ENCODE data around the gene TOR3A. TPM values are rescaled to one million over a fixed set of nuclear protein-coding genes. Genes with fewer than 3 reads are reported as not detected.

TOR3A gene
- polyA plus RNA-seq, 2 donors, result 7.7 to 16.9 TPM

DNA sequence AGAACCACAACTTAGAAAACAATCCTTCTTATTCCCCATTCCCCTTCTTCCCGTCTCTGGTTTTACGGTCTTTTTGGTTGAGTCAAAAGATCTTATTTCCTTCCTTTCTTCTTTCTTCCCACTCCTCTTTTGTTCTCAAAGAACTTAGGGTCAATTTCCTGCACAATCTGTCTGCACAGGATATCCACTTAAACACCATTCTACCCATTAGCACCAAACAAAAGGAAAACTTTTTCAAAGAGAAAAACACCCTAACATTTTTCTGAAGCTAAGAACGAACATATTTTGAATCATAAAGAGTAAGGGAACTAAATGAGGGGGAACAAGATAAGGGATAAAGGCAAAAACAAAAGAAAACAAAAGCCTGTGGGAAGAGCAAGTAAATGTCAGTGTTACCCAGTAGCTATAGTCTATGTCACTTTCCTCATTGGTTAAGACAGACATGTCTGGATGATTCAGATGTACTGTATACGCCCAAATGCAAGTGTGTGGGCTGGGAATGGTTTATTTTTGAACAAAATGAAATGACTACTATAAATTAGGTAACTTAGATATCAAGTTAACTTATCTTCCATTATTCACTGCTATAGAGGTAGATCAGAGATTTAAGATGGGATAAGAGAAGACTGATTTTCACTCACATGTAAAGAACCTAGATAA lies 59.9 kb downstream of the TOR3A start:
- 45 to 54% methylated on average over 4 of the region's 4 CpGs for WGBS, 2 donors
- Histone ChIP-seq H3K36me3 (ENCODE audit: control insufficient read depth in 2 of 2, insufficient read depth in 2 of 2, low read length in 1 of 2) (no peaks in the 10 kb centered on the region), H3K27ac (ENCODE audit: low read depth in 2 of 2, low read length in 1 of 2) (no peak overlapping the region), H3K9me3 (ENCODE audit: control insufficient read depth in 2 of 2, insufficient read depth in 1 of 2, low read depth in 1 of 2, low read length in 1 of 2) (no peaks in the 10 kb centered on the region), H3K4me1 (ENCODE audit: control insufficient read depth in 2 of 2, insufficient read depth in 2 of 2, low read length in 1 of 2) (peaks cover 0 to 2% of the 10 kb centered on the region in 2 donors), H3K27me3 (ENCODE audit: control insufficient read depth in 1 of 2, insufficient read depth in 2 of 2, low read length in 2 of 2) (no peaks in the 10 kb centered on the region), H3K4me3 (ENCODE audit: low read depth in 1 of 2, low read length in 2 of 2) (no peak overlapping the region)

DNA sequence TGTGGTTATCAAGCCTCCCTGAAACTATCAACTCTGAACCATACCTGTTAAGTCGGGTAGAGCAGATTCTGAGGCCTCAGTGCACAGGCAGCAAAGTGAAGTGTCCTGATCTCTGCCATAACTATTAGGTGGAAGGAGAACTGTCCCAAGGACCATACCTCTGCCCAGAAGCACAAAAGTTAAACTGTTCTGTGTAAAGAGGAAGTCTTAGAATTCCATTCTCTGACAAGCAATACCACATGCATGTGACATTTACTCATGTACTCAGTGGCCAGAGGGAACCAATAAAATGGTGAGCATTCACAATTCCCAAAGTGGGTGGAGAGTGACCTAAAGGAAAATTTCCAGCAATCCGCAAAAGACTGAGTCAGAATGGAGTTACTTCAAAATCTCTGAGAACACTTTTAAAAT lies 61.0 kb downstream of the TOR3A start:
- H3K4me1 ChIP-seq (ENCODE audit: control insufficient read depth in 2 of 2, insufficient read depth in 2 of 2, low read length in 1 of 2), result peaks cover 0 to 2% of the 10 kb centered on the region in 2 donors
- H3K36me3 ChIP-seq (ENCODE audit: control insufficient read depth in 2 of 2, insufficient read depth in 2 of 2, low read length in 1 of 2), result no peaks in the 10 kb centered on the region
- H3K9me3 ChIP-seq (ENCODE audit: control insufficient read depth in 2 of 2, insufficient read depth in 1 of 2, low read depth in 1 of 2, low read length in 1 of 2), result no peaks in the 10 kb centered on the region
- no peaks in the 10 kb centered on the region for H3K27me3 ChIP-seq (ENCODE audit: control insufficient read depth in 1 of 2, insufficient read depth in 2 of 2, low read length in 2 of 2)
- H3K4me3 ChIP-seq (ENCODE audit: low read depth in 1 of 2, low read length in 2 of 2), result no peak overlapping the region
- H3K27ac ChIP-seq (ENCODE audit: low read depth in 2 of 2, low read length in 1 of 2), result peak overlapping the region in 1 of 2 donors; percentile 49
- WGBS, 2 donors, result 50 to 70% methylated on average over 2 of the region's 2 CpGs

DNA sequence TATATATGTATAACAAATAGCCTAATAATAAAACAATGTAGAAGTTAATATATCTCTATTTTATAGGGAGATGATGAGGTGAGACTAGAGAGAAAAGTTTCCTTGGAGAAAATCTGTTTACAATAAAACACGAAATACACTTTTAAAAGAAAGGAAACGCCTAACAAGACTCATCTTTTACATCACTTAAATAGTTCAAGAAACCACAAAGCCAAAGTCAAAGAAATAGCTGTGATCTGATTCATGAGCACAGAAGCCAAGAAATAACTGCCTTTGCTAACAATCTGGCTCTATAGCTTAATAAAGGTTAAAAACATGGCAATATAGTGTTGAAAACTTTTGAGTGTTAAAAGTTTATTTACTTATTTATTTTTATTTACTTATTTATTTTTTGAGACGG lies 61.5 kb downstream of the TOR3A start:
- no peak overlapping the region for H3K27ac ChIP-seq (ENCODE audit: low read depth in 2 of 2, low read length in 1 of 2)
- no peaks in the 10 kb centered on the region for H3K36me3 ChIP-seq (ENCODE audit: control insufficient read depth in 2 of 2, insufficient read depth in 2 of 2, low read length in 1 of 2)
- H3K9me3 ChIP-seq (ENCODE audit: control insufficient read depth in 2 of 2, insufficient read depth in 1 of 2, low read depth in 1 of 2, low read length in 1 of 2), result no peaks in the 10 kb centered on the region
- no peak overlapping the region for H3K4me3 ChIP-seq (ENCODE audit: low read depth in 1 of 2, low read length in 2 of 2)
- peaks cover 0 to 2% of the 10 kb centered on the region in 2 donors for H3K4me1 ChIP-seq (ENCODE audit: control insufficient read depth in 2 of 2, insufficient read depth in 2 of 2, low read length in 1 of 2)
- 38 to 60% methylated on average over 3 of the region's 3 CpGs for WGBS, 2 donors
- no peaks in the 10 kb centered on the region for H3K27me3 ChIP-seq (ENCODE audit: control insufficient read depth in 1 of 2, insufficient read depth in 2 of 2, low read length in 2 of 2)

DNA sequence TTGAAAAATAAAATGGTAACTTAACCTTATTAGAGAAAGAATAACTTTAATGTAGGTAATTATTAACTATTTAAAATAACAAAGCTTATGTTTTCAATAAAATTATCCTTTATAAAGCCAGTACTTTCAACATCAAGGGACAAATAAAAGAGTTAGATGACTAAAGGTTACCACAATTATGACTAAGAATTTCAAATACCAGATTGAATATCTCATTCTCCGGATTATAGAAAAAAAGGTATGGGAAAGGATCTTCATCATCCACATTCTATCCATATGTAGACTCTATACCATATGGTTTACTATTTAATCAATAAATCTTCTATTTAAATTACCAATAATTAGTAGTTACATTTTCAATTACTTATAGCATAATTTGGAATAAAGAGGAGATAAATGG lies 62.8 kb downstream of the TOR3A start:
- no peaks in the 10 kb centered on the region for H3K9me3 ChIP-seq (ENCODE audit: control insufficient read depth in 2 of 2, insufficient read depth in 1 of 2, low read depth in 1 of 2, low read length in 1 of 2)
- 70 to 86% methylated on average over 1 of the region's 1 CpG for WGBS, 2 donors
- no peak overlapping the region for H3K27ac ChIP-seq (ENCODE audit: low read depth in 2 of 2, low read length in 1 of 2)
- H3K4me3 ChIP-seq (ENCODE audit: low read depth in 1 of 2, low read length in 2 of 2), result no peak overlapping the region
- H3K36me3 ChIP-seq (ENCODE audit: control insufficient read depth in 2 of 2, insufficient read depth in 2 of 2, low read length in 1 of 2), result no peaks in the 10 kb centered on the region
- no peaks in the 10 kb centered on the region for H3K27me3 ChIP-seq (ENCODE audit: control insufficient read depth in 1 of 2, insufficient read depth in 2 of 2, low read length in 2 of 2)
- H3K4me1 ChIP-seq (ENCODE audit: control insufficient read depth in 2 of 2, insufficient read depth in 2 of 2, low read length in 1 of 2), result no peaks in the 10 kb centered on the region

DNA sequence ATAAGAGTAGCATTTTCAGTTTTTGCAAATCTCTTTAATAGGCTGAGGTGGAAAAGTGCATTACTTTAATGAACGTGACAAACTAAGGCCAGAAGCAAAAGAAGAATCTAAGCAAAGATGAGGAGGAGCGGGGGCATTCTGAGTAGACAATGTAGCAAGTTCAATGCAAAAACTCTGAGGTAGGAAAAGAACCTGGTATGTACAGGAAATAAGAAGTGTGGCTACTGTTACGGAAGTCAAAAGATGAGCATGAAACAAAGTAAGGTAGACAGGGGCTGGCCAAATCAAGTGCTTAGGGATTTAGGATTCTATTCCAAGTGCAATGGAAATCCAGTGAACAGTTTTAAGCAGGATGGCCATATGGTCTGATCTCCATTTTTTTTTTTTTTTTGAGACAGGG lies 63.7 kb downstream of the TOR3A start:
- Histone ChIP-seq H3K9me3 (ENCODE audit: control insufficient read depth in 2 of 2, insufficient read depth in 1 of 2, low read depth in 1 of 2, low read length in 1 of 2) (no peaks in the 10 kb centered on the region), H3K27ac (ENCODE audit: low read depth in 2 of 2, low read length in 1 of 2) (no peak overlapping the region), H3K36me3 (ENCODE audit: control insufficient read depth in 2 of 2, insufficient read depth in 2 of 2, low read length in 1 of 2) (no peaks in the 10 kb centered on the region), H3K4me1 (ENCODE audit: control insufficient read depth in 2 of 2, insufficient read depth in 2 of 2, low read length in 1 of 2) (no peaks in the 10 kb centered on the region), H3K27me3 (ENCODE audit: control insufficient read depth in 1 of 2, insufficient read depth in 2 of 2, low read length in 2 of 2) (no peaks in the 10 kb centered on the region), H3K4me3 (ENCODE audit: low read depth in 1 of 2, low read length in 2 of 2) (no peak overlapping the region)
- 95 to 98% methylated on average over 3 of the region's 3 CpGs for WGBS, 2 donors

Other genes with a start within 250 kb of the TOR3A start
- 10 to 100 TPM in 1 of 2 donors, 1 to 10 TPM in 1; 3.3 to 17.5 TPM for gene ANGPTL1, start 211.0 kb upstream of the TOR3A start, polyA plus RNA-seq
- 1 to 10 TPM; 6.2 to 9.0 TPM for gene FAM20B, start 56.2 kb upstream of the TOR3A start, polyA plus RNA-seq
- gene ABL2, start 147.6 kb downstream of the TOR3A start, polyA plus RNA-seq, result 1 to 10 TPM; 1.1 to 1.6 TPM
- gene SOAT1, start 211.7 kb downstream of the TOR3A start, polyA plus RNA-seq, result 1 to 10 TPM in 1 of 2 donors, under 1 TPM in 1; 0.84 to 1.5 TPM